ENCODE measurements around the gene KCNMA1.
A peak's percentile ranks its signal among the peaks of the same experiment; 100 is the strongest.

The KCNMA1 gene

DNA sequence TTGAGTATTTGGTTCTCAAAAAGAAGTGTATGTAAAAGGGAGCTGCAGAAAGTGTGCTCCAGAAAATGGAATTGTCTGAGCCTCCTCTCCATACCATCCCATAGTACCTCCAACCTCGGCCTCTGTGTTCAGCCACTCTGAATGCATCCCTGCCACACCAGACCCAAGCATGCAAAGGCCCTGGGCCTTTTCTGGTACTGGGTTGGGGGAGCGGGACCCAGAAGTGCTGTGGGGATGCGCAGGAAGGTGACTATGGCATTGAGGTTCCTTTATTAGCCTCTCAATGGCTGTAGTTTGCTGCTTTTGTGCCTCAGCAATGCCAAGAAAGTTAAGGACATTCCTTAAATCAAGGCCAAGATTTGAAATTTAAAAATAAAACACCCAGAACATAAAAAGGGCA is 2.1 kb upstream of the KCNMA1 start:
- TF ChIP-seq, protein P1, sequence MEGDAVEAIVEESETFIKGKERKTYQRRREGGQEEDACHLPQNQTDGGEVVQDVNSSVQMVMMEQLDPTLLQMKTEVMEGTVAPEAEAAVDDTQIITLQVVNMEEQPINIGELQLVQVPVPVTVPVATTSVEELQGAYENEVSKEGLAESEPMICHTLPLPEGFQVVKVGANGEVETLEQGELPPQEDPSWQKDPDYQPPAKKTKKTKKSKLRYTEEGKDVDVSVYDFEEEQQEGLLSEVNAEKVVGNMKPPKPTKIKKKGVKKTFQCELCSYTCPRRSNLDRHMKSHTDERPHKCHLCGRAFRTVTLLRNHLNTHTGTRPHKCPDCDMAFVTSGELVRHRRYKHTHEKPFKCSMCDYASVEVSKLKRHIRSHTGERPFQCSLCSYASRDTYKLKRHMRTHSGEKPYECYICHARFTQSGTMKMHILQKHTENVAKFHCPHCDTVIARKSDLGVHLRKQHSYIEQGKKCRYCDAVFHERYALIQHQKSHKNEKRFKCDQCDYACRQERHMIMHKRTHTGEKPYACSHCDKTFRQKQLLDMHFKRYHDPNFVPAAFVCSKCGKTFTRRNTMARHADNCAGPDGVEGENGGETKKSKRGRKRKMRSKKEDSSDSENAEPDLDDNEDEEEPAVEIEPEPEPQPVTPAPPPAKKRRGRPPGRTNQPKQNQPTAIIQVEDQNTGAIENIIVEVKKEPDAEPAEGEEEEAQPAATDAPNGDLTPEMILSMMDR (IDR thresholded peaks at IDR 0.05; ENCODE audit: control insufficient read depth, extremely low read depth, insufficient read depth): no peak
- no peak overlapping the region for H3K4me3 ChIP-seq (ENCODE audit: low read depth, low read length)
- DNase-seq (ENCODE audit: low read depth): no peak

DNA sequence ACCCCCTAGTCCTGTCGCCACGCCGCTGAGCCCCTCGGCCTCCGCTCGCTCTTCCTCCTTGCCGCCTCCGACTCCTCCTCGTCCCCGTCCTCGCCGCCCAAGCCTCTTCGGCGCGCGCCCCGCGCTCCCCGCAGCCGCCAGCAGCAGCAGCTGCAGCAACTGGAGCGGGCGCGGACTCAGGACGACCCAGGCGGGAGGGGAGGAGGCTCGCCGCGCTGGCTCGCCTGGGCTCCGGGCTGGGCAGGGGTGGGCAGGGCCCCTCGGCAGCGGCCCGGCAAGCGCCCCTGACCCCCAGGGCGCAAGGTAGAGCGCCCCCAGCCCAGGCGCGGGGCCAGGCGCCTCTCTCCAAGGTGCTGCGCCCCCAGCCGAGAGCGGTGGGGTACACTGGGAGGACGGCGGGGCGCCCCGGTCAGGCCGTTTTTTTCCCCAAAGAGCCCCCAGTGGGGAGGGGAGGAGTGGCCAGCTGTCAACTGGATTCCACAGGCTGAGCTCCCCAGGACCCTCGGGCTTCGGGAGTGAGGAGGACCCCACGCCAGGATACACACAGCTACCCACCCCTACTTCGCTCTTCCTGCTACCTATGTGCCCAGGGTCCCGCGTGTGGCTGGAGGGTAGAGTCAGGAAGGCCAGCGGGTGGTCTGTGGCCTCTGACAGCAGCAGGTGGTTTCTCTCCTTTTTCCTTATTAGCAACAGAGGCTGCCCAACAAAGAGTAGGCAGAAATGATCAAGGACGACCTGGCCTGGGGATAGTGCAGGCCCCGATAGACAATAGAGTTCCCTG is 903 bp upstream of the KCNMA1 start:
- H3K4me3 ChIP-seq (ENCODE audit: low read depth, low read length): peak overlapping the region; percentile 56
- TF ChIP-seq, protein P1 (IDR thresholded peaks at IDR 0.05; ENCODE audit: control insufficient read depth, extremely low read depth, insufficient read depth): no peak
- no peak for DNase-seq (ENCODE audit: low read depth)

DNA sequence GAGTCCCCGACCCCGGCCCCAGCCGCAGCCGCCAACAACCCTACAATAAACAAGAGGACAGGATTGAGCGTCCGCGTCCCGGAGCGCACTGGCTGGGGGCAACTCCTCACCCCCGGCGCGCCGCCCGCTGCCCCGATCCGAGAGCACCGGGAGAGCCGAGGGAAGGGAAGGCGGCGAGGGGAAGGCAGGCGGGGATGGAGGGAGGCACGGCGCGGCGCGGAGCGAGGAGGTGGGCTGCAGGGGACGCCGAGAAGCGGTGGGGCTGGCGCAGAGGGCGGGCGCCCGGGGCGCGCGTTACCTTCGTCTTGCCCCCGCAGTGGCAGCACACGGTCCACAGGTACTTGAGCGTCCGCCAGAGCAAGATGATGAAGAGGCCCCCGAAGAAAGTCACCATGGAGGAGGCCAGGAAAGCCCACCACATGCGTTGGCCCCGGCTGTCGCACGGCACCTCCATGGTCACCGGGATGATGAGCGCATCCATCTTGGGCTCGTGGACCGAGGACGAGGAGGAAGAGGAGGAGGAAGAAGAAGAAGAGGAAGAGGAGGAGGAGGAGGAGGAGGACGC is 559 bp downstream of the KCNMA1 start:
- H3K4me3 ChIP-seq (ENCODE audit: low read depth, low read length): peak overlapping the region; percentile 73
- DNase-seq (ENCODE audit: low read depth): no peak
- TF ChIP-seq, protein P1 (IDR thresholded peaks at IDR 0.05; ENCODE audit: control insufficient read depth, extremely low read depth, insufficient read depth): no peak

DNA sequence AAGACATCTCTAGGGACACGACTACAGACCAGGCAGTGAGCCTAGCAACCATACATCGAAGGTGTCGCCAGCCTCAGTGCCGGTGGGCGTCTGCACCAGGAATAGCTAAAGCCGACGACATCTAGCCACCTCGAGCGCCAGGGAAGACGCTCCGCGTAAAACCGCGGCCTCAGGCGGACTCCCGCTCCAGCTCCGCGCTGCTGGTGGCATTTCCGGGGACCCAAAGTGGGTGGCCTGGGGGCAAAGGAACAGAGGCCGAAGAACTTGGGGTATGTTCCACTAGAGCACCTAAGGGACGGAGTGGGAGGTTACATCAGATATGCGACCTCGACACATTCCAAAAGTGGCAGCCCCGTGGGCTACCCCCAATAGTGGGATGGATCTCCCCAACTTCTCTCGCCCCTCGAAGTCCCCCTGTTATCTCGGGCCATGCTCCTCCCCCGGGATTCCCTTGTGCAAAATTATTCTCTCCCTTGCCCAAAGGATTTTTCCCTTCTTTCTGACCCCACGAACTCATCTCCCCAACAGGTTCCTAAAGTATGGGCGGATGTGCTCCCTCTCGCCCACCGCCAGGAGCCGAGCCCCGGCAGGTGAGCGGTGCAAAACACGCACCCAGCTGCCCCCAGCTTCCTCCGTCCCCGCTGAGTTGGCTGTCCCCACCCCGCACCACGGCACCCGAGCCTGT is 1.2 kb downstream of the KCNMA1 start:
- H3K4me3 ChIP-seq (ENCODE audit: low read depth, low read length): peak overlapping the region; percentile 73
- TF ChIP-seq, protein P1 (IDR thresholded peaks at IDR 0.05; ENCODE audit: control insufficient read depth, extremely low read depth, insufficient read depth): no peak
- no peak for DNase-seq (ENCODE audit: low read depth)

DNA sequence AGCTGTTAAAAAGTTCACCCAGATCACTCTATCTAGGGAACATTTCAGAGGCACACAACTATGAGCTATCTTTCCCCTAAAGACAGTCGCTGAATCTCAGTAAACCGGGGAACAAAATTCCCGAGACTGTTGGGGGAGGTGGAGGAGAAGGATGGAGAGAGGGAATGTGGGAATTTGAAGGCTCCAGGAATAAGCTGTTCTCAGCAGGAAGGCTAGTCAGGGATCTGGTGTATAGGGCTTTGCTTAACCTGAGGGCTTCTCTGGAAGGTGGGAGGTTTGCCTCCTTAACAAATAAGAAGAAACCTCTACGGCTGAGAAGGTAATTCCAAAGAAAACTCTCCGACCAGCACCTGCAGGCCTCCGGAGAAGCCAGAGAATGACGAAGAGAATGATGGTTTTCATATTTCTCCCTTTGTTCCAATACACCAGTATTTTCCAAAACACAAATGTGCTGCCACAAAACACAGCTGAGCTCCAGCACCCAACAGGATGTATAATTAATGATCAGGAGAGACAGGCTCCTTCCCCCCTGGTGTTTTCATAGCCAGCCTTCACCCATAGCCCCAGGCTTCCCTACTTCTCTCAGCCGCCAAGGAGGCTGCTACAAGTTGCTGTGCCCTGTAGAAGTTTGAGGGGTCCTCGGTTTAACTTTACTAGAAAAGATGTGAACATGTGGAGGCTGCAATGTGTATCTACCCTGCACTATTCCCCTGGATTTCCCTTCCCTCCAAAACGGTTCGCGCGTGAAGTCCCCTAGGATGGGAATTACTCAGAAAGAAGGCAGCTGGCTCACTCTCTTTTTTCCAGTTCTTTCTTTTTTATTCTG is 2.0 kb downstream of the KCNMA1 start:
- peak overlapping the region; percentile 73 for H3K4me3 ChIP-seq (ENCODE audit: low read depth, low read length)
- no peak for DNase-seq (ENCODE audit: low read depth)
- TF ChIP-seq, protein P1 (IDR thresholded peaks at IDR 0.05; ENCODE audit: control insufficient read depth, extremely low read depth, insufficient read depth): no peak

DNA sequence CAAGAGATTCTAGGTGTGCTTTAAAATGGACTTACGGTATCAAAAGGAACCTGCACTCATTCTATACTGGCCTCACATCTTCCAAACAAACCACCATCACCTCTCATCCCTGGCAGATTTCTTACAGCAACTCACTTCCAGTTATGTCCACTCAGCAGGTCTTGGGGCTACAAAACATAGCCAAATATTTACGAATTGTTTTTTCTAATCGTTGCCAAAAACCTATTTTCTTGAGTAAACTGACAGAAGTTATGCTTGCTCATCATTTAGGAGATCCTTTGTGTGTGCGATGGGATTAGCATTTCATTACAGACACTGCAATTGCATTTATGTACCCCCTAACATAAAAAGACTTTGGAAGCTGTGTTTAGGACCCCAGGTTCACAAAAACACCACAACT is 2.7 kb downstream of the KCNMA1 start:
- peak overlapping the region; percentile 13; the same call in 1 of the 2 replicates for H3K4me3 ChIP-seq (ENCODE audit: low read depth, low read length)
- DNase-seq (ENCODE audit: low read depth): peak; percentile 71
- TF ChIP-seq, protein P1 (IDR thresholded peaks at IDR 0.05; ENCODE audit: control insufficient read depth, extremely low read depth, insufficient read depth): no peak

Data from LNCaP clone FGC (cell line).